ENCODE measurements around the gene ADRM1. TPM values are rescaled to one million over a fixed set of nuclear protein-coding genes. Genes with fewer than 3 reads are reported as not detected.

The ADRM1 gene
- total RNA-seq, 1 experiment from 2014 or later = 160 TPM

- TF ChIP-seq OVOL2 (CRISPR knock-in tag; IDR thresholded peaks at IDR 0.05; ENCODE audit: borderline replicate concordance) = no peak
Measured at GRCh38 chr20:62287129-62287528, 15.7 kb upstream of the ADRM1 start (continued).

GRCh38 chr20:62287759-62288534, 14.8 kb upstream of the ADRM1 start:
- no peak for ATAC-seq
- no peaks in the 10 kb centered on the region for H3K9me3 Mint-ChIP-seq
- TF ChIP-seq ZNF138 (CRISPR knock-in tag; conservative IDR thresholded peaks at IDR 0.05) = no peak
- no peak for TF ChIP-seq ZNF317 (CRISPR knock-in tag; IDR thresholded peaks at IDR 0.05; ENCODE audit: borderline replicate concordance, low read depth)
- no peak for TF ChIP-seq TEAD4 (CRISPR knock-in tag; IDR thresholded peaks at IDR 0.05)
- TF ChIP-seq ZNF263 (CRISPR knock-in tag; IDR thresholded peaks at IDR 0.05; ENCODE audit: low read depth) = no peak
- TF ChIP-seq IRF1 (CRISPR knock-in tag; IDR thresholded peaks at IDR 0.05) = no peak
- TF ChIP-seq E2F1 (CRISPR knock-in tag; IDR thresholded peaks at IDR 0.05) = no peak
- no peak for TF ChIP-seq ZNF396 (CRISPR knock-in tag; IDR thresholded peaks at IDR 0.05; ENCODE audit: borderline replicate concordance)
- TF ChIP-seq SMAD3 (CRISPR knock-in tag; IDR thresholded peaks at IDR 0.05; ENCODE audit: borderline replicate concordance) = no peak
- no peak for TF ChIP-seq ZBTB43 (CRISPR knock-in tag; IDR thresholded peaks at IDR 0.05)
- TF ChIP-seq ESRRA (CRISPR knock-in tag; IDR thresholded peaks at IDR 0.05; ENCODE audit: borderline replicate concordance) = no peak
- no peak for TF ChIP-seq JAZF1 (CRISPR knock-in tag; IDR thresholded peaks at IDR 0.05)
- TF ChIP-seq AR (CRISPR knock-in tag; IDR thresholded peaks at IDR 0.05) = no peak
- TF ChIP-seq, protein P1, sequence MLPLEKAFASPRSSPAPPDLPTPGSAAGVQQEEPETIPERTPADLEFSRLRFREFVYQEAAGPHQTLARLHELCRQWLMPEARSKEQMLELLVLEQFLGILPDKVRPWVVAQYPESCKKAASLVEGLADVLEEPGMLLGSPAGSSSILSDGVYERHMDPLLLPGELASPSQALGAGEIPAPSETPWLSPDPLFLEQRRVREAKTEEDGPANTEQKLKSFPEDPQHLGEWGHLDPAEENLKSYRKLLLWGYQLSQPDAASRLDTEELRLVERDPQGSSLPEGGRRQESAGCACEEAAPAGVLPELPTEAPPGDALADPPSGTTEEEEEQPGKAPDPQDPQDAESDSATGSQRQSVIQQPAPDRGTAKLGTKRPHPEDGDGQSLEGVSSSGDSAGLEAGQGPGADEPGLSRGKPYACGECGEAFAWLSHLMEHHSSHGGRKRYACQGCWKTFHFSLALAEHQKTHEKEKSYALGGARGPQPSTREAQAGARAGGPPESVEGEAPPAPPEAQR (CRISPR knock-in tag; IDR thresholded peaks at IDR 0.05) = no peak
- TF ChIP-seq FOXJ3 (CRISPR knock-in tag; IDR thresholded peaks at IDR 0.05; ENCODE audit: borderline replicate concordance) = no peak
- no peak for TF ChIP-seq RORB (CRISPR knock-in tag; IDR thresholded peaks at IDR 0.05)
- no peak for TF ChIP-seq KAT7 (CRISPR knock-in tag; IDR thresholded peaks at IDR 0.05; ENCODE audit: borderline replicate concordance)
- no peak for TF ChIP-seq E2F5 (CRISPR knock-in tag; IDR thresholded peaks at IDR 0.05)
- TF ChIP-seq, protein P2, sequence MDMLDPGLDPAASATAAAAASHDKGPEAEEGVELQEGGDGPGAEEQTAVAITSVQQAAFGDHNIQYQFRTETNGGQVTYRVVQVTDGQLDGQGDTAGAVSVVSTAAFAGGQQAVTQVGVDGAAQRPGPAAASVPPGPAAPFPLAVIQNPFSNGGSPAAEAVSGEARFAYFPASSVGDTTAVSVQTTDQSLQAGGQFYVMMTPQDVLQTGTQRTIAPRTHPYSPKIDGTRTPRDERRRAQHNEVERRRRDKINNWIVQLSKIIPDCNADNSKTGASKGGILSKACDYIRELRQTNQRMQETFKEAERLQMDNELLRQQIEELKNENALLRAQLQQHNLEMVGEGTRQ (CRISPR knock-in tag; IDR thresholded peaks at IDR 0.05) = no peak
- no peaks in the 10 kb centered on the region for H3K27me3 Mint-ChIP-seq (ENCODE audit: low read depth)
- no peak overlapping the region for H3K4me3 Mint-ChIP-seq
- CTCF ChIA-PET = no interaction called here
- POLR2A ChIA-PET = no interaction called here
- H3K27ac Mint-ChIP-seq = no peak overlapping the region
- peaks cover 28% of the 10 kb centered on the region for H3K36me3 Mint-ChIP-seq
- no peak for DNase-seq (ENCODE audit: low spot score)
- H3K4me1 Mint-ChIP-seq = no peaks in the 10 kb centered on the region
